ENCODE data around the gene STARD5.

Gene STARD5

GRCh38 chr15:81285461-81285860 is 38.5 kb downstream of the STARD5 start:
- H3K27ac ChIP-seq: no peak overlapping the region
- TF ChIP-seq CTCF (IDR thresholded peaks at IDR 0.05) (no peak), ZFX (IDR thresholded peaks at IDR 0.05; ENCODE audit: borderline replicate concordance) (no peak)

GRCh38 chr15:81284256-81285031 is 39.5 kb downstream of the STARD5 start:
- TF ChIP-seq ZFX (IDR thresholded peaks at IDR 0.05; ENCODE audit: borderline replicate concordance): no peak
- no peak for TF ChIP-seq CTCF (IDR thresholded peaks at IDR 0.05)

GRCh38 chr15:81282911-81283310 is 41.0 kb downstream of the STARD5 start:
- TF ChIP-seq CTCF (IDR thresholded peaks at IDR 0.05) (no peak), ZFX (IDR thresholded peaks at IDR 0.05; ENCODE audit: borderline replicate concordance) (no peak)
- H3K27ac ChIP-seq: no peak overlapping the region

More at GRCh38 chr15:81284256-81285031, 39.5 kb downstream of the STARD5 start:
- no peak overlapping the region for H3K27ac ChIP-seq

- TF ChIP-seq ZFX (IDR thresholded peaks at IDR 0.05; ENCODE audit: borderline replicate concordance): no peak
- no peak for TF ChIP-seq CTCF (IDR thresholded peaks at IDR 0.05)
- no peak overlapping the region for H3K27ac ChIP-seq
Measured at GRCh38 chr15:81282606-81282895, 41.4 kb downstream of the STARD5 start.

GRCh38 chr15:81281766-81282605 is 42.0 kb downstream of the STARD5 start:
- no peak for TF ChIP-seq CTCF (IDR thresholded peaks at IDR 0.05)
- TF ChIP-seq ZFX (IDR thresholded peaks at IDR 0.05; ENCODE audit: borderline replicate concordance): no peak
- H3K27ac ChIP-seq: no peak overlapping the region

GRCh38 chr15:81281456-81281735 is 42.5 kb downstream of the STARD5 start:
- no peak overlapping the region for H3K27ac ChIP-seq
- no peak for TF ChIP-seq ZFX (IDR thresholded peaks at IDR 0.05; ENCODE audit: borderline replicate concordance)
- TF ChIP-seq CTCF (IDR thresholded peaks at IDR 0.05): no peak
